DMS114 treated with DMSO at 0.1 percent for 48 hours (cell line): ENCODE measurements around the gene PDZD2.
"Not testable (repeated sequence)": the region's sequence is repeated elsewhere in the genome, so short reads cannot be mapped to it uniquely, and the experiment has no call there.

ENCODE experiments used
- DNase-seq: peaks from one replicate; lab custom pipeline; 2025; ENCODE audit not compliant: unreplicated experiment; lab: John Stamatoyannopoulos, UW

Gene PDZD2

GRCh38 chr5:31638748-31639418, at the start of gene PDZD2:
Gene PDZD2, plus strand, starts transcription at chr5:31639131.
- peak; percentile 76 for DNase-seq

- no peak for DNase-seq
These were observed 45.3 kb upstream of the PDZD2 start for GRCh38 chr5:31593665-31594064.

GRCh38 chr5:31596354-31596753, 42.6 kb upstream of the PDZD2 start:
- no peak for DNase-seq

- DNase-seq = no peak
These were observed 40.0 kb upstream of the PDZD2 start for GRCh38 chr5:31598640-31599611.

GRCh38 chr5:31602305-31602704, 36.6 kb upstream of the PDZD2 start:
- not testable (repeated sequence) for DNase-seq

GRCh38 chr5:31604240-31604639, 34.7 kb upstream of the PDZD2 start:
- DNase-seq = no peak

- DNase-seq = no peak
These were observed 34.3 kb upstream of the PDZD2 start for GRCh38 chr5:31604644-31605043.

- no peak for DNase-seq
These were observed 33.0 kb upstream of the PDZD2 start for GRCh38 chr5:31605920-31606319.

- DNase-seq = no peak
These were observed 31.4 kb upstream of the PDZD2 start for GRCh38 chr5:31607546-31607945.

- no peak for DNase-seq
These were observed 27.9 kb upstream of the PDZD2 start for GRCh38 chr5:31611002-31611401.

- DNase-seq = no peak
These were observed 25.3 kb upstream of the PDZD2 start for GRCh38 chr5:31613651-31614050.

- DNase-seq = no peak
These were observed 24.5 kb upstream of the PDZD2 start for GRCh38 chr5:31614151-31615020.

- DNase-seq = no peak
These were observed 21.1 kb upstream of the PDZD2 start for GRCh38 chr5:31617867-31618266.

GRCh38 chr5:31620026-31620425, 18.9 kb upstream of the PDZD2 start:
- no peak for DNase-seq

GRCh38 chr5:31623249-31623648, 15.7 kb upstream of the PDZD2 start:
- no peak for DNase-seq

GRCh38 chr5:31625394-31625793, 13.5 kb upstream of the PDZD2 start:
- no peak for DNase-seq

GRCh38 chr5:31626156-31626555, 12.8 kb upstream of the PDZD2 start:
- no peak for DNase-seq

GRCh38 chr5:31626604-31627234, 12.2 kb upstream of the PDZD2 start:
- no peak for DNase-seq

GRCh38 chr5:31630931-31631330, 8.0 kb upstream of the PDZD2 start:
- no peak for DNase-seq

GRCh38 chr5:31632460-31632859, 6.5 kb upstream of the PDZD2 start:
- no peak for DNase-seq

GRCh38 chr5:31635446-31635845, 3.5 kb upstream of the PDZD2 start:
- DNase-seq = no peak
